Adrenal gland (tissue), 12 donors: ENCODE measurements around the gene CEP162. TPM values are rescaled to one million over a fixed set of nuclear protein-coding genes. Genes with fewer than 3 reads are reported as not detected.
"Not testable (repeated sequence)": the region's sequence is repeated elsewhere in the genome, so short reads cannot be mapped to it uniquely, and the experiment has no call there.

Experiments used
- DNase-seq, 7 donors: peaks; one replicate each; pipeline ENCODE4 v3.0.0-alpha.2; 2019 to 2020
- H3K27ac ChIP-seq, 5 donors: fragments of 200-600 bp; sonication (generic) in 4 of 5; 1 replicate in 3 of 5; 2 replicates in 2 of 5; pipeline versions ENCODE4 v1.5.1 to v1.8.0; 2016 to 2020; ENCODE audit warnings: mild to moderate bottlenecking in 1 of 5
- H3K27me3 ChIP-seq: fragments of 200-600 bp; 2 replicates; pipeline ENCODE4 v1.8.0; 2021
- H3K36me3 ChIP-seq, 2 donors: fragments of 200-600 bp; replicated peaks in 1 of 2; 1 replicate in 1 of 2; 2 replicates in 1 of 2; pipeline versions ENCODE4 v1.5.1 to v1.8.0; 2018 to 2022
- H3K4me1 ChIP-seq, 2 donors: fragments of 200-600 bp; replicated peaks in 1 of 2; 1 replicate in 1 of 2; 2 replicates in 1 of 2; pipeline versions ENCODE4 v1.5.1 to v1.8.0; 2018 to 2021
- H3K4me3 ChIP-seq, 4 donors: fragments of 200-600 bp; sonication (generic) in 3 of 4; one replicate each; pipeline ENCODE4 v1.5.1; 2016 to 2018
- H3K9me3 ChIP-seq, 3 donors: fragments of 200-600 bp; sonication (generic) in 1 of 3; replicated peaks in 1 of 3; 1 replicate in 2 of 3; 2 replicates in 1 of 3; pipeline versions ENCODE4 v1.5.1 to v1.8.0; 2016 to 2021
- CTCF ChIP-seq, 6 experiments: fragments of 450-650 bp in 4 of 6; fragments of 200-600 bp in 2 of 6; sonication (generic) in 1 of 6; IDR thresholded peaks; 1 replicate in 5 of 6; 2 replicates in 1 of 6; pipeline versions ENCODE4 v1.5.1 to v1.8.0; 2016 to 2021; ENCODE audit warnings: antibody characterized with exemption in 6 of 6, mild to moderate bottlenecking in 2 of 6, moderate library complexity in 1 of 6
- POLR2A ChIP-seq, 2 donors: fragments of 450-650 bp; IDR thresholded peaks; one replicate each; pipeline ENCODE4 v1.6.1; 2017; ENCODE audit warnings: antibody characterized with exemption in 2 of 2, mild to moderate bottlenecking in 2 of 2, moderate library complexity in 1 of 2
- WGBS, 4 donors: extraction: QIAGEN DNeasy Blood & Tissue Kit in 2 of 4; methylation state at CpG; one replicate each; pipeline versions ENCODE4 v1.1.5 to v1.1.7; 2013 to 2017; 5-methylcytosine and 5-hydroxymethylcytosine counted together
- intact Hi-C, 2 donors: fragments of 100-400 bp; cut with DNase I; formaldehyde crosslinking; loops; one replicate each; pipeline versions ENCODE4 v1.14.1 to v1.15.0; 2022 to 2023
- polyA plus RNA-seq, 3 donors: library from polyadenylated mRNA; stranded (reverse); fragments of 200-250 nt in 2 of 3; fragments of 350-450 nt in 1 of 3; fragmentation: Illumina TruSeq in 1 of 3; extraction: RNeasy Lipid Tissue Mini Kit (QIAGEN cat#74804) in 1 of 3; gene quantifications; one replicate each; pipeline ENCODE4 v1.2.3, GENCODE V29; 2013 to 2014
- total RNA-seq, 9 donors: library from RNA; depleted of rRNA in 4 of 9; stranded (reverse); fragments of >200 nt in 4 of 9; fragments of 120-200 nt in 1 of 9; fragmentation: NEBNext Ultra II Directional in 1 of 9; extraction: Animal tissue kit (Norgen Biotek cat#: 25700) in 1 of 9; gene quantifications; one replicate each; pipeline versions ENCODE4 v1.1.0 to v1.2.4, GENCODE V29; 2013 to 2023
- donor health status: healthy with polysubstance abuse.
- donor health status: Bipolar disorder and iron deficiency.
- donor health status: DM: yes; HTN: yes; CAD: no.
- donor health status: DM: no; HTN: no; CAD: no.
- donor health status: DM: no; HTN: no; CAD: no.
- donor health status: DM: yes; HTN: yes; CAD: no.

CEP162 gene
- total and polyA plus RNA-seq, 12 donors: 3.2 to 15.5 (median 6.3) TPM

- H3K27ac ChIP-seq: peak overlapping the region in 3 of 5 donors; percentile 83 to 95 (median 86)
- H3K4me3 ChIP-seq: peak overlapping the region in 3 of 4 donors; percentile 57 to 97 (median 76)
- intact Hi-C loops: loop anchor here in 1 of 2 donors (10.0 kb wide), 1 partner anchor 343 kb away; no protein-coding TSS in a partner anchor
- no peaks in the 10 kb centered on the region for H3K36me3 ChIP-seq
- peaks cover 0 to 7% of the 10 kb centered on the region in 2 donors for H3K4me1 ChIP-seq
- 0 to 2% (median 0%) methylated on average over 1 of the region's 1 CpG for WGBS, 4 donors
- H3K9me3 ChIP-seq: no peaks in the 10 kb centered on the region
- H3K27me3 ChIP-seq: no peaks in the 10 kb centered on the region
- TF ChIP-seq POLR2A (IDR thresholded peaks at IDR 0.05): no peak
- no peak for TF ChIP-seq CTCF (IDR thresholded peaks at IDR 0.05)
- no peak for DNase-seq
Measured at GRCh38 chr6:84228198-84228543, 728 bp upstream of the CEP162 start.

- Histone ChIP-seq H3K36me3 (no peaks in the 10 kb centered on the region), H3K4me1 (peaks cover 0 to 7% of the 10 kb centered on the region in 2 donors), H3K4me3 (peak overlapping the region; percentile 57 to 97 (median 82)), H3K27me3 (no peaks in the 10 kb centered on the region), H3K27ac (peak overlapping the region in 3 of 5 donors; percentile 83 to 95 (median 86)), H3K9me3 (no peaks in the 10 kb centered on the region)
- whole genome bisulfite sequencing, 4 donors: 3 to 5% (median 3%) methylated on average over 8 to 14 of the region's 14 CpGs
- DNase-seq: peak in 2 of 7 donors; percentile 1 to 15
- TF ChIP-seq CTCF (IDR thresholded peaks at IDR 0.05) (no peak), POLR2A (IDR thresholded peaks at IDR 0.05) (no peak)
- intact Hi-C loops: loop anchor here in 1 of 2 donors (10.0 kb wide), 1 partner anchor 342 kb away; no protein-coding TSS in a partner anchor
Measured at GRCh38 chr6:84227044-84227433, 404 bp downstream of the CEP162 start.

- intact Hi-C loops: loop anchor here (5.0 to 10.0 kb wide), 2 partner anchors 339 to 342 kb away; no protein-coding TSS in a partner anchor
- no peak for DNase-seq
- H3K4me1 ChIP-seq: peaks cover 0 to 7% of the 10 kb centered on the region in 2 donors
- H3K9me3 ChIP-seq: no peaks in the 10 kb centered on the region
- H3K36me3 ChIP-seq: no peaks in the 10 kb centered on the region
- H3K27ac ChIP-seq: no peak overlapping the region
- TF ChIP-seq CTCF (IDR thresholded peaks at IDR 0.05): no peak
- no peak for TF ChIP-seq POLR2A (IDR thresholded peaks at IDR 0.05)
- H3K4me3 ChIP-seq: no peak overlapping the region
- no peaks in the 10 kb centered on the region for H3K27me3 ChIP-seq
Measured at GRCh38 chr6:84224251-84224650, 3.2 kb downstream of the CEP162 start.

GRCh38 chr6:84223608-84224007, 3.8 kb downstream of the CEP162 start:
- not testable (repeated sequence) for H3K4me1 ChIP-seq, H3K27me3 ChIP-seq, H3K4me3 ChIP-seq, H3K9me3 ChIP-seq, H3K36me3 ChIP-seq, H3K27ac ChIP-seq, DNase-seq
- intact Hi-C loops: loop anchor here (5.0 to 10.0 kb wide), 2 partner anchors 339 to 341 kb away; no protein-coding TSS in a partner anchor
- 93 to 99% (median 96%) methylated on average over 5 of the region's 5 CpGs for WGBS, 4 donors

GRCh38 chr6:84222426-84222825, 5.0 kb downstream of the CEP162 start:
- H3K4me3 ChIP-seq: no peak overlapping the region
- no peaks in the 10 kb centered on the region for H3K27me3 ChIP-seq
- DNase-seq: no peak
- H3K36me3 ChIP-seq: no peaks in the 10 kb centered on the region
- TF ChIP-seq CTCF (IDR thresholded peaks at IDR 0.05) (no peak), POLR2A (IDR thresholded peaks at IDR 0.05) (no peak)
- no peak overlapping the region for H3K27ac ChIP-seq
- 89 to 93% (median 92%) methylated on average over 4 of the region's 4 CpGs for WGBS, 4 donors
- H3K4me1 ChIP-seq: peaks cover 0 to 3% of the 10 kb centered on the region in 2 donors
- H3K9me3 ChIP-seq: no peaks in the 10 kb centered on the region
- intact Hi-C loops: loop anchor here (5.0 to 10.0 kb wide), 2 partner anchors 338 to 340 kb away; no protein-coding TSS in a partner anchor
